Anterior cingulate cortex (tissue), 58 donors: ENCODE data around the gene ELMO1.
A peak's percentile ranks its signal among the peaks of the same experiment; 100 is the strongest.

ENCODE experiments used
- DNase-seq, 58 donors: peaks; one replicate each; lab custom pipeline; 2025; lab: John Stamatoyannopoulos, UW

ELMO1 gene

DNA sequence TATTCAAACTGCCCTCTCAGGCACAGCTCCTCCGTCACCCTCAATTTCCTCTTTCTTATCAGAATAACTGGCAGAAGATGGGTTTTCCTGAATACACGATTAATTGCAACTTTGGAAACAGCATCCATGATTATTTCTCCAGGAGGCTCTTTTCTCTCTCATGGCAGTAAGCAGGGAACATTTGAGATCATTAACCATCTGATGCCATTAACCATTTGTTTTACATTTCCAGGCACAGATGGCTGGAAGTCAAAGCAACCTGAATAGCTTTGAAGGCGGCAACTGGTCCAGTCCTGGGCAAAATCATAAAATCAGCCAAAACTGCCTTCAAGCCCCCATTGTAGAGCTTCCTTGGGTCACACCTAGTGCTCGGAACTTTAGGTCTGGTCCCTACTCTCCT lies 434.9 kb downstream of the ELMO1 start:
- DNase-seq, result no peak

GRCh38 chr7:37011151-37011890 lies 437.3 kb downstream of the ELMO1 start:
- no peak for DNase-seq

GRCh38 chr7:37009125-37009675 lies 439.5 kb downstream of the ELMO1 start:
- no peak for DNase-seq

- DNase-seq, result no peak
Measured at GRCh38 chr7:37007691-37008090, 441.0 kb downstream of the ELMO1 start.

GRCh38 chr7:37007268-37007667 lies 441.4 kb downstream of the ELMO1 start:
- DNase-seq, result peak in 1 of 58 donors; percentile 12

DNA sequence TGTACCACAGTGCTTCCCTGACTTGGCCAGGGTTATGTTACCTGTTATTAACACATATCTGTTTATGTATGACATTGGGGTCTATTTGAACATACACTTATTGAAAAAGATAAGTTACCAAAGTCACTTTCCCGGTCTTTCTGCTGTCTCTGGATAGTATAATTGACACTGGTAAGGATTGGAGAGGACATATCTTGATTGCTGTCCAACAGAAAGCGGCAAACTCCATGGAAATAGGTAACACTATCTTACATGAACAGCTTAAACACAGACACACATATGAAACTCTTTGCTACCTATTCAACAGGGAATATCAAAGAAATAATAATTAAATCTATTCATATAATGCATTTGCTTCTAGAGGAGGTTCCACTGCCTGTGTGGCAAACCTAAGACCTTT lies 441.9 kb downstream of the ELMO1 start:
- no peak for DNase-seq

GRCh38 chr7:37000511-37000910 lies 448.2 kb downstream of the ELMO1 start:
- no peak for DNase-seq

DNA sequence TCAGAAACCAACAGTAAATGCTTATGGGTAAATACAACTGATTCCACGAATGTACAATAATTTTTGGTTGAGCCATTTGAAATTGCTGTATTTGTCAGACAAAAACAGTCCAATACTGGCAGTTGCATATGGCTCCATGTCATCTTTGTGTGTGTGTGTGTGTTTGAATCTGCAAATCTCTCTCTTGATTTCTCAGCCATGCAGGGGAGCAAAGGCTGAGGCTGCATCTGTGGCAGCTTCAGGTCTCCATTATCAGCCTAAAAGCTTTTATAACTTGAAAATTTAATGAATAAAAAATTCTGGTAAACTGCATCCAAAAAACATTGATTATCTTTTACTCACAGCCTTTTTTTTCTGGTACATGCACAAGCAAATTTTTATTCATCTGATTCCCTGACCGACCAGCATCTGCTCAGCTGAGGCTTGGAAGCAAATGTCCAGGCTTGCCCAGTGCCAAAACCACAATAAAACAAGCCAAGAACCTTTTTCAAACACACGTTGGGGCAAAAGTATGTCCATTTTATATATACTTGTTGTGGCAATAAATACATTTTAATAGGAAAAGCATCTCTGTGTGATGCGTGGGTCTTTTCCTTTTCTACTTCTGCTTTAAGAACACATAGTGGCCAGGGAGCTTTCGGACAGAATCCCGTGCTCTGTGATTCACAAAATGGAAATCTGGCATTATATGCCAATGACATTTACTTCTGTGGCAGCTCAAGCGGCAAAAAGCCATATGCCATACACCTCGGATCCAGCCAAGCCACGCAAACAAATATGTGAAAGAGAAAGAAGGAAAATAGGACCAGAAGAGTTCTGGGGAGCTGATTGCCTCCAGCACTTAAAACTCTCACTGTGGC lies 448.8 kb downstream of the ELMO1 start:
- peak in 2 of 58 donors; percentile 8 to 25 for DNase-seq

GRCh38 chr7:36995776-36996175 lies 452.9 kb downstream of the ELMO1 start:
- no peak for DNase-seq

DNA sequence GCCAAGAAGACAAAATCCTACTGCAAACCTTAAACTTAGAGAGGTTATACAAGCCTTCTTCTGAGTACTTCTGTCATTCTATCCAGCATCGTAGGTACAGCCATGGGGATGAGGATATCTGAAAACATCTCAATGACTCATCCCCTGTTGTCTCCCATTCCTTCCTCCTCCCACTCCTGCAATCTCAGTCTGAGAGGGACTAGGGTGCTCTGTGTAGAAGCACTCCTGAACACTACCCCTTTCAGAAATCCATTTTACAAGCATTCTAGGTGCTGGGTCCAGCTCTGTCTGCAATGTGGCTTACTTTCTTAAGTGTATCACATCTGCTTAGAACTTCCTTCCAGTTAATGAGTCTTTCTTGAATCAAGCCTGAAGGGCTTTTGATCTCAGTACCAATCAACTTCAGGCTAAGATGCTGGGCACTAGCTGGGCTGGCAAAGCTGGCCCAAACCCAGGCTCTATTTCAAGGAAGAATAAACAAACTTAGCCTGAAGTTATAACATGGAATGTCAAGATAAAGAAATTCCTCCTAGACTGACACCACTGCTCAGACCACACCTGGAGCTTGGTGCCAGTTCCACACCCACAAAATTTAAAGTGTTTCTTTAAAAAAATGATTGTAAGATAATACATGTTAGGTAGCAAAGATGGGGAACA lies 454.1 kb downstream of the ELMO1 start:
- DNase-seq, result peak in 2 of 58 donors; percentile 8 to 44

GRCh38 chr7:36986948-36987724 lies 461.5 kb downstream of the ELMO1 start:
- DNase-seq, result peak in 52 of 58 donors; percentile 18 to 86 (median 50)

DNA sequence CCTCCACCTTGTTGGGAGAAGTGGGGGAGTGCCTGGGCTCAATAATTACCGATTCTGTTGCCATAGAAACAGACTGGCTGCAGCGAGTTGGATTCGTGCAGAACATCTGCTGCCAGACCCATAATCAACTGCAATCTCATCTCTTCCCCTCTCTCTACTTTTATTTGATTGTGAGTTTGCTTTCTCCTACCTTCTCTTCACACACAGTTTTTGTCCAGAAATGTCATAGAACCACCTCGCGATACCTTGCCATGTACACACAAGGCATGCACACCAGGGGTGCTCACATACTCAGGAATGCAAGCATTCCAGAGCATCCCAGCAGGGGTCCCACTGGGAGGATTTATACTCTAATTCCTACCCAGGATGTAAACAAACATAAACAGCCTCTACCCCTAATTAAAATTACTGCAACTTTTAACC lies 462.1 kb downstream of the ELMO1 start:
- peak in 10 of 58 donors; percentile 13 to 57 (median 22) for DNase-seq

GRCh38 chr7:36985866-36986400 lies 462.7 kb downstream of the ELMO1 start:
- peak in 42 of 58 donors; percentile 2 to 84 (median 54) for DNase-seq

- DNase-seq, result no peak
Measured at GRCh38 chr7:36985316-36985715, 463.3 kb downstream of the ELMO1 start.

GRCh38 chr7:36984710-36985312 lies 463.9 kb downstream of the ELMO1 start:
- DNase-seq, result peak in 1 of 58 donors; percentile 7

DNA sequence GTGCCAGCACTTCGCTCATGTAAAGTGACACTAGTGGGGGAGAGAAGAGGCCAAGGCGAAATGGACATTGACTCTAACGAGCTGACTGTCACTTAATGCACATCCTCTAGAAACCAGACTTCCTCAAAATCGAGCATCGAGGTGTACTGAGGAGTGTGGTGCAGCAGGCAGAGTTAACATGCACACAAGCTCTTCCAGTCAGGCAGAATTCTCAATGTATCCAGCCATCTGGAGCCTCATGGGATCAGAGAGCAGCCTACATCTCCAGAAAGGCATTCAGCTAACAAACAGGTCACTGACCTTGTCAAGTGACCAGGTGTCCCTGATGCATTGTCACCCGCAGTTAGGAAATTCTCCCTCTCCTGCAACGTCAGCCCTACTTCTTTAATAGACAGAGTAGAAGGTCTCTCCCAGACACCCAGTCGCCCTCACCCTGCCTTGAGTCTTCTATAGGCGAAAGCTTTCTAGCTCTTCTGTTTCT lies 464.6 kb downstream of the ELMO1 start:
- no peak for DNase-seq

DNA sequence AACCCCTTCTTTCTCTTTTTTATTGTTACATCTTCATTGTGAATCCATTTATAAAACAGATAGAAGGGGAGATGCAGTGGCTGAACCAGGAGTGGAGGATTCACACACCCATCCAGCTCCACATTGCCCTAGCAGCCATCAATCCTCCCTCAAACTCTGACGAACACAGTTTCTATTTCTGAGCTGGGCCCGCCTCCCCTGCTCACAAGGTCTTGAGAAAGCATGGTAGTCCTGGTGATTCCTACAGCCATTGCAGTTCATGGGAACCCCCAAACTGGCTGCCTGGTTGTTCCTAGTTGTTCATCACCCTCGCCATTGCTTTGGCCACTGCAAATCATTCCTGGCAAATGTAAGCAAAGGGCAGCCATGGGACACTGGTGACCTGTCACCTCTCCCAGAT lies 465.9 kb downstream of the ELMO1 start:
- DNase-seq, result peak in 16 of 58 donors; percentile 15 to 48 (median 32)

DNA sequence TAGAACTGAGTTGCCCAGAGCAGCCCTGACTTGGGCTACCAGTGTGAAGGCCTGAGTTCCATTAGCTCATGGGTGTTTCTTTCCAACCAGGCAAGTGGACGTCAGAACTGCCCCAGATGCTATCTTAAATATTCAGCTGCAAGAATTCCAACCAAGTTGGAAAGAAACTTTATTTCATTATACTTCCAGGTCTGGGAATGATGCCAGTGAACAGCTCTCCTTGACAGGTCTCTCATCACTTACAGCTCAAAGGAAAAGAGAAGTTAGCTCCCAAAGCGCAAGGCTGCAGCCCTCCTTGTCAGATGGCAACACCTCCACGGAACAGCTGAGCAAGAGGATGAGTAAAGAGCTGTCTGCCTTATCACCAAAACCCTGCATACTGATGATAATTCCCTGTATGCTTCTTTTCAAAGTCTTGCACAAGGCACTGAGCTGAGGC lies 468.8 kb downstream of the ELMO1 start:
- DNase-seq, result peak in 17 of 58 donors; percentile 9 to 41 (median 30)

DNA sequence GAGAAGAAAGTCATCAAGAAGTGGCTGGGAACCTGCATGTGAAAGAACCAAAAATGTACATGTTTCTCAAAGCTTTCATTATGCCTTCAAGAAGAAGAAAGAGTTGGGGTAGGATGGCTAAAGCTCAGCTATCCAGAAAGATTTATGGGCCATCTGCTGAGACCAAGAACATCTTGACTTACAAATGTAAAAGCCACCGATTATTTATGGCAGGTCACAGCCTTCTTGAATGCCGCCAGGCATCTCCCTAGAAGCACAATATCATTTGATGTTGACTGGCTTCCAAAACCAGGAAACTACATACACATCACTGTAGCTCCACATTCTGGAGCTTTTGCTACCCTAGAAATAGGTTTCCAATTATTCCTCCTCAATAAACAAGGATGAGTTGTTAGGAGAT lies 470.2 kb downstream of the ELMO1 start:
- no peak for DNase-seq
